WTC11 (cell line): ENCODE data around the gene SYK. TPM values are rescaled to one million over a fixed set of nuclear protein-coding genes. Genes with fewer than 3 reads are reported as not detected.

Source experiments
- ATAC-seq: fragments of 200-7000 bp; cut with Tn5 transposase; 2 replicates; pipeline ENCODE4 v1.10.0; 2021; ENCODE audit warnings: mild to moderate bottlenecking, moderate library complexity
- CTCF ChIA-PET: fragments of 300-600 bp; sonication (Branson Sonifier 250); formaldehyde crosslinking; loops from one replicate; lab custom pipeline; 2021; ENCODE audit warnings: antibody characterized with exemption; lab: Charles Lee
- POLR2A ChIA-PET: fragments of 350-600 bp; sonication (Branson Sonifier 250); formaldehyde crosslinking; loops from one replicate; lab custom pipeline; 2021; ENCODE audit warnings: antibody characterized with exemption; lab: Charles Lee
- DNase-seq: peaks from one replicate; pipeline ENCODE4 v3.0.0; 2021; ENCODE audit warnings: low spot score
- H3K27ac Mint-ChIP-seq: 2 replicates; pipeline ENCODE4 v1.8.0; 2021; ENCODE audit warnings: mixed read lengths
- H3K27me3 Mint-ChIP-seq: 2 replicates; pipeline ENCODE4 v1.8.0; 2021; ENCODE audit warnings: low read depth, mild to moderate bottlenecking, moderate library complexity, mixed read lengths
- H3K36me3 Mint-ChIP-seq: 2 replicates; pipeline ENCODE4 v1.8.0; 2021; ENCODE audit warnings: mixed read lengths
- H3K4me1 Mint-ChIP-seq: 2 replicates; pipeline ENCODE4 v1.8.0; 2022; ENCODE audit warnings: mixed read lengths
- H3K4me3 Mint-ChIP-seq: 2 replicates; pipeline ENCODE4 v1.8.0; 2021; ENCODE audit warnings: mild to moderate bottlenecking, moderate library complexity, mixed read lengths
- H3K9me3 Mint-ChIP-seq: 2 replicates; pipeline ENCODE4 v1.8.0; 2021; ENCODE audit warnings: mixed read lengths
- ATF6 ChIP-seq: sonication (generic); formaldehyde crosslinking; IDR thresholded peaks from 2 replicates; pipeline ENCODE4 v1.8.1; 2023; ENCODE audit warnings: mild to moderate bottlenecking, missing genetic modification reagents
- CDX4 ChIP-seq: fragments of 250-450 bp; sonication (Bioruptor Pico); IDR thresholded peaks from 2 replicates; pipeline ENCODE4 v1.9.0; 2021; ENCODE audit warnings: moderate library complexity, mild to moderate bottlenecking, inconsistent platforms, borderline replicate concordance
- E2F5 ChIP-seq: sonication (generic); formaldehyde crosslinking; IDR thresholded peaks from 2 replicates; pipeline ENCODE4 v1.8.1; 2022; ENCODE audit warnings: mild to moderate bottlenecking, moderate library complexity, missing genetic modification reagents
- MXD4 ChIP-seq: fragments of 250-450 bp; sonication (Bioruptor Pico); IDR thresholded peaks from 2 replicates; pipeline ENCODE4 v1.8.0; 2021; ENCODE audit warnings: mild to moderate bottlenecking, moderate library complexity, borderline replicate concordance
- MYBL2 ChIP-seq: sonication (generic); formaldehyde crosslinking; IDR thresholded peaks from 2 replicates; pipeline ENCODE4 v1.8.1; 2023; ENCODE audit warnings: mild to moderate bottlenecking, moderate library complexity, missing genetic modification reagents
- NR1H2 ChIP-seq: sonication (generic); formaldehyde crosslinking; IDR thresholded peaks from 2 replicates; pipeline ENCODE4 v1.9.0; 2021; ENCODE audit warnings: mild to moderate bottlenecking, moderate library complexity, missing genetic modification reagents
- OVOL2 ChIP-seq: fragments of 250-450 bp; sonication (Bioruptor Pico); IDR thresholded peaks from 2 replicates; pipeline ENCODE4 v1.9.0; 2021; ENCODE audit warnings: mild to moderate bottlenecking, borderline replicate concordance
- PRDM15 ChIP-seq: sonication (generic); formaldehyde crosslinking; IDR thresholded peaks from 2 replicates; pipeline ENCODE4 v1.8.0; 2022; ENCODE audit warnings: missing genetic modification reagents
- SP1 ChIP-seq: sonication (generic); formaldehyde crosslinking; conservative IDR thresholded peaks from 2 replicates; pipeline ENCODE4 v1.8.1; 2022; ENCODE audit warnings: missing genetic modification reagents
- USF1 ChIP-seq: sonication (generic); formaldehyde crosslinking; IDR thresholded peaks from 2 replicates; pipeline ENCODE4 v1.8.0; 2022; ENCODE audit warnings: mild to moderate bottlenecking, missing genetic modification reagents
- ZNF532 ChIP-seq: fragments of 250-450 bp; sonication (Bioruptor Pico); IDR thresholded peaks from 2 replicates; pipeline ENCODE4 v1.9.0; 2021; ENCODE audit warnings: mild to moderate bottlenecking, borderline replicate concordance
- ZNF671 ChIP-seq: fragments of 250-450 bp; sonication (Bioruptor Pico); IDR thresholded peaks from 2 replicates; pipeline ENCODE4 v1.8.0; 2021; ENCODE audit warnings: mild to moderate bottlenecking
- ZSCAN18 ChIP-seq: fragments of 250-450 bp; sonication (Bioruptor Pico); IDR thresholded peaks from 2 replicates; pipeline ENCODE4 v2.1.2; 2022; ENCODE audit warnings: mild to moderate bottlenecking, moderate library complexity
- total RNA-seq: library from RNA; stranded (reverse); gene quantifications from 3 replicates; pipeline ENCODE4 v1.2.3, GENCODE V29; 2021

Gene SYK
- total RNA-seq, 1 experiment from 2014 or later: 7.4 TPM

GRCh38 chr9:90874194-90874593 lies 72.6 kb downstream of the SYK start:
- H3K27ac Mint-ChIP-seq: no peak overlapping the region
- no peak for DNase-seq
- no peaks in the 10 kb centered on the region for H3K36me3 Mint-ChIP-seq
- ChIA-PET CTCF (interaction anchor here (1.1 kb wide), 1 partner anchor 24 kb away, joined by 4 read pairs; no protein-coding TSS in a partner anchor), POLR2A (no interaction called here)
- TF ChIP-seq E2F5 (CRISPR knock-in tag) (no peak), USF1 (no peak), ZNF532 (CRISPR knock-in tag) (no peak), SP1 (no peak), NR1H2 (CRISPR knock-in tag) (no peak), ATF6 (CRISPR knock-in tag) (no peak), MXD4 (CRISPR knock-in tag) (no peak), OVOL2 (CRISPR knock-in tag) (no peak)
- no peaks in the 10 kb centered on the region for H3K9me3 Mint-ChIP-seq
- no peak for ATAC-seq
- H3K4me1 Mint-ChIP-seq: peaks cover 10% of the 10 kb centered on the region
- H3K27me3 Mint-ChIP-seq: no peaks in the 10 kb centered on the region; the same call in 1 of the 2 replicates
- H3K4me3 Mint-ChIP-seq: no peak overlapping the region

- CTCF ChIA-PET: interaction anchor here (1.0 kb wide), 2 partner anchors 9 to 12 kb away, joined by 3 to 7 read pairs; no protein-coding TSS in a partner anchor
- peaks cover 2% of the 10 kb centered on the region for H3K9me3 Mint-ChIP-seq
- H3K36me3 Mint-ChIP-seq: peaks cover under 1% of the 10 kb centered on the region; the same call in 1 of the 2 replicates
- no peak overlapping the region for H3K4me3 Mint-ChIP-seq
- H3K27me3 Mint-ChIP-seq: no peaks in the 10 kb centered on the region; the same call in 1 of the 2 replicates
- no peak overlapping the region for H3K27ac Mint-ChIP-seq
- POLR2A ChIA-PET: interaction anchor here (0.7 kb wide), 1 partner anchor 578 kb away, joined by 3 read pairs; no protein-coding TSS in a partner anchor
- H3K4me1 Mint-ChIP-seq: no peaks in the 10 kb centered on the region
- no peak for ATAC-seq
- no peak for DNase-seq
- TF ChIP-seq ZSCAN18 (CRISPR knock-in tag) (no peak), CDX4 (no peak), PRDM15 (CRISPR knock-in tag) (no peak), ZNF532 (CRISPR knock-in tag) (no peak), MYBL2 (CRISPR knock-in tag) (no peak), ZNF671 (no peak)
These were observed 76.9 kb downstream of the SYK start for GRCh38 chr9:90878562-90878961.
